ENCODE data around the gene ABCC10.

The ABCC10 gene

DNA sequence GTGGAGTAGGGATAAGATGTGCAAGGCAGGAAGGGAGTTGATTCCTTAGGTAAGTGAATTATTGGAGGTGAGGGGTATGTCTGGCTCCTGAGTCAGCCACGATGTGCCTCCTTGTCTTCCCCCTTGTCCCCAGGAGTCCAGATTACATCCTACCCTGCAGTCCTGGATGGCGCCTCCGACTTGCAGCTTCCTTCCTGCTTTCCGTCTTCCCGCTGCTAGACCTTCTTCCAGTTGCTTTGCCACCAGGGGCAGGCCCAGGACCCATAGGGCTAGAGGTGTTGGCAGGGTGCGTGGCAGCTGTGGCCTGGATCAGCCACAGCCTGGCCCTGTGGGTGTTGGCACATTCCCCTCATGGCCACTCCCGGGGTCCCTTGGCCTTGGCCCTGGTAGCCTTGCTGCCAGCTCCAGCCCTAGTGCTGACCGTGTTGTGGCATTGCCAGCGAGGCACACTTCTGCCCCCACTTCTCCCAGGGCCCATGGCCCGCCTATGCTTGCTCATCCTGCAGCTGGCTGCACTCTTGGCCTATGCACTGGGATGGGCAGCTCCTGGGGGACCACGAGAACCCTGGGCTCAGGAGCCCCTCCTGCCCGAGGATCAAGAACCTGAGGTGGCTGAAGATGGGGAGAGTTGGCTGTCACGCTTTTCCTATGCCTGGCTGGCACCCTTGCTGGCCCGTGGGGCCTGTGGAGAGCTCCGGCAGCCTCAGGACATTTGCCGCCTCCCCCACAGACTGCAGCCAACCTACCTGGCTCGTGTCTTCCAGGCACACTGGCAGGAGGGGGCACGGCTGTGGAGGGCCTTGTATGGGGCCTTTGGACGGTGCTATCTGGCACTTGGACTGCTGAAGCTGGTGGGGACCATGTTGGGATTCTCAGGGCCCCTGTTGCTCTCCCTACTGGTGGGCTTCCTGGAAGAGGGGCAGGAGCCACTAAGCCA, 4.9 kb downstream of the ABCC10 start:
- peaks cover 16% of the 10 kb centered on the region for H3K36me3 Mint-ChIP-seq (ENCODE audit: low read depth)
- H3K27me3 Mint-ChIP-seq (ENCODE audit: low read depth, poor library complexity) = peaks cover 6% of the 10 kb centered on the region
- TF ChIP-seq, protein P1, sequence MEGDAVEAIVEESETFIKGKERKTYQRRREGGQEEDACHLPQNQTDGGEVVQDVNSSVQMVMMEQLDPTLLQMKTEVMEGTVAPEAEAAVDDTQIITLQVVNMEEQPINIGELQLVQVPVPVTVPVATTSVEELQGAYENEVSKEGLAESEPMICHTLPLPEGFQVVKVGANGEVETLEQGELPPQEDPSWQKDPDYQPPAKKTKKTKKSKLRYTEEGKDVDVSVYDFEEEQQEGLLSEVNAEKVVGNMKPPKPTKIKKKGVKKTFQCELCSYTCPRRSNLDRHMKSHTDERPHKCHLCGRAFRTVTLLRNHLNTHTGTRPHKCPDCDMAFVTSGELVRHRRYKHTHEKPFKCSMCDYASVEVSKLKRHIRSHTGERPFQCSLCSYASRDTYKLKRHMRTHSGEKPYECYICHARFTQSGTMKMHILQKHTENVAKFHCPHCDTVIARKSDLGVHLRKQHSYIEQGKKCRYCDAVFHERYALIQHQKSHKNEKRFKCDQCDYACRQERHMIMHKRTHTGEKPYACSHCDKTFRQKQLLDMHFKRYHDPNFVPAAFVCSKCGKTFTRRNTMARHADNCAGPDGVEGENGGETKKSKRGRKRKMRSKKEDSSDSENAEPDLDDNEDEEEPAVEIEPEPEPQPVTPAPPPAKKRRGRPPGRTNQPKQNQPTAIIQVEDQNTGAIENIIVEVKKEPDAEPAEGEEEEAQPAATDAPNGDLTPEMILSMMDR (IDR thresholded peaks at IDR 0.05) = no peak
- no peak overlapping the region for H3K27ac Mint-ChIP-seq
- H3K9me3 Mint-ChIP-seq = peaks cover under 1% of the 10 kb centered on the region
- DNase-seq = no peak
- no peak overlapping the region for H3K4me3 Mint-ChIP-seq
- H3K4me1 Mint-ChIP-seq = peaks cover 31% of the 10 kb centered on the region

DNA sequence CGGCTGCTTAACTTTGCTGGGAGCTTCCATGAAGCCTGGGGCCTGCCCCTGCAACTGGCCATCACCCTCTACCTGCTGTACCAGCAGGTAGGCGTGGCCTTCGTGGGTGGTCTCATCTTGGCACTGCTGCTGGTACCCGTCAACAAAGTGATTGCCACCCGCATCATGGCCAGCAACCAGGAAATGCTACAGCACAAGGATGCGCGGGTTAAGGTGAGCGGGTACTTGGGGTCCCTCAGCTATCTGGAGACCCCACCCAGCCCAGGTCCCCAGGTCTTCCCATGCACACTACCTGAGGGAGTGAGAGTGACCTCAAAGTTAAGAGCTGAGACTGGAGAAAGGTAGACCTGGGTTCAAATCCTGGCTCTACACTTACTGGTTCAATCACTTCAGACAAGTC, 5.8 kb downstream of the ABCC10 start:
- Mint-ChIP-seq H3K4me3 (no peak overlapping the region), H3K36me3 (ENCODE audit: low read depth) (peaks cover 16% of the 10 kb centered on the region), H3K27me3 (ENCODE audit: low read depth, poor library complexity) (peaks cover 6% of the 10 kb centered on the region), H3K4me1 (peaks cover 37% of the 10 kb centered on the region), H3K9me3 (no peaks in the 10 kb centered on the region), H3K27ac (no peak overlapping the region)
- DNase-seq = no peak
- TF ChIP-seq, protein P1 (IDR thresholded peaks at IDR 0.05) = no peak

DNA sequence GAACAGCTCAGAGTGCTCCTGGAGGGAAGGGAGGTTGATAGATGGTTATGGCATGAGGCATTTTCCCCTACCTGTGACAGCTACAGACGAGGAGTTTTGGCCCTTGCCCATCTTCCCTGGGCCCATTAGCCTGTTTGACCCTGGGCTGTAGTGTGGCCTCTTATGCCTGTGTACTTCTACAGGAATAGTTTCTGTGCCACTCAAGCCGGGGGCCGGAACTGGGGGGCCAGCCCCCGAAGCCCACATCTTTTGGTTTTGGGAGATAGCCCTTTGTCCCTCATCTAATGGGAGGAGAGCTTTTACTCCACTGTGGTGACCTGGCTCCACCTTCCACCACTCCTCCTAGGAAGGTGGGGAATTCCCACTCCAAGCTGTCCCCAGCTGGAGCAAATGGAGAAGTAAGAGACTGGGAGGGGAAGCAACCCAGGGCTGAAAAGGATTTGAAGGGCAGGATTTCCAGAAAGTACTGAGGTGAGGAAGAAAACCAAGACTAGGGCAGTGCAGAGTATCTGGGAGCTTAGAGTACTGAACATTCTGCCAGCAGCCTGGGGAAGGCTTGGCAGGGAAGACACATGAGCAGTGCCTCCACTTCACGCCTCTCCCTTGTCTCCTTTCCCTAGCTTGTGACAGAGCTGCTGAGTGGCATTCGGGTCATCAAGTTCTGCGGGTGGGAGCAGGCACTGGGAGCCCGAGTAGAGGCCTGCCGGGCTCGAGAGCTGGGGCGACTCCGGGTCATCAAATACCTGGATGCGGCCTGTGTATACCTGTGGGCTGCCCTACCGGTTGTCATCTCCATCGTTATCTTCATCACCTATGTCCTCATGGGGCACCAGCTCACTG, 6.9 kb downstream of the ABCC10 start:
- TF ChIP-seq, protein P1 (IDR thresholded peaks at IDR 0.05) = no peak
- peaks cover 12% of the 10 kb centered on the region for H3K36me3 Mint-ChIP-seq (ENCODE audit: low read depth)
- no peak for DNase-seq
- peaks cover 3% of the 10 kb centered on the region for H3K27me3 Mint-ChIP-seq (ENCODE audit: low read depth, poor library complexity)
- peak overlapping the region; percentile 82 for H3K27ac Mint-ChIP-seq
- H3K9me3 Mint-ChIP-seq = no peaks in the 10 kb centered on the region
- peaks cover 27% of the 10 kb centered on the region for H3K4me1 Mint-ChIP-seq
- no peak overlapping the region for H3K4me3 Mint-ChIP-seq

DNA sequence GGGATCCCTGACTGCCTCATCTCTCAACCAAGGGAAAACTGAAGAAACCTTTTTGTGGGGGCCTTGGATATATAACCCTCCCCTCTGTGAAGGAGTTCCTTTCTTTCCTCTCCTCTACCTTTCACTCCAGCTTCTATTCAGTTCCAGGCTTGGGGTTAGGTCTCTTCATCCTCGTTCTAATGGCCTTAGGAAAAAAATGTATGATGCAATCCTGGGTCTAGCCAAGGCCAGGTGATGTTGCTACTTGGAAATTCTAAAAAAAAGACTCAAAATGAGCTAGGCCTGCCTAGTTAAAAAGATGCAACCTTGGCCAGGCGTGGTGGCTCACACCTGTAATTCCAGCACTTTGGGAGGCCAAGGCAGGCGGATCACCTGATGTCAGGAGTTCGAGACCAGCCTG, 7.6 kb downstream of the ABCC10 start:
- Mint-ChIP-seq H3K36me3 (ENCODE audit: low read depth) (peaks cover 12% of the 10 kb centered on the region), H3K4me3 (no peak overlapping the region), H3K27ac (no peak overlapping the region), H3K9me3 (no peaks in the 10 kb centered on the region), H3K27me3 (ENCODE audit: low read depth, poor library complexity) (peaks cover 3% of the 10 kb centered on the region), H3K4me1 (peaks cover 26% of the 10 kb centered on the region)
- no peak for DNase-seq
- TF ChIP-seq, protein P1 (IDR thresholded peaks at IDR 0.05) = no peak

DNA sequence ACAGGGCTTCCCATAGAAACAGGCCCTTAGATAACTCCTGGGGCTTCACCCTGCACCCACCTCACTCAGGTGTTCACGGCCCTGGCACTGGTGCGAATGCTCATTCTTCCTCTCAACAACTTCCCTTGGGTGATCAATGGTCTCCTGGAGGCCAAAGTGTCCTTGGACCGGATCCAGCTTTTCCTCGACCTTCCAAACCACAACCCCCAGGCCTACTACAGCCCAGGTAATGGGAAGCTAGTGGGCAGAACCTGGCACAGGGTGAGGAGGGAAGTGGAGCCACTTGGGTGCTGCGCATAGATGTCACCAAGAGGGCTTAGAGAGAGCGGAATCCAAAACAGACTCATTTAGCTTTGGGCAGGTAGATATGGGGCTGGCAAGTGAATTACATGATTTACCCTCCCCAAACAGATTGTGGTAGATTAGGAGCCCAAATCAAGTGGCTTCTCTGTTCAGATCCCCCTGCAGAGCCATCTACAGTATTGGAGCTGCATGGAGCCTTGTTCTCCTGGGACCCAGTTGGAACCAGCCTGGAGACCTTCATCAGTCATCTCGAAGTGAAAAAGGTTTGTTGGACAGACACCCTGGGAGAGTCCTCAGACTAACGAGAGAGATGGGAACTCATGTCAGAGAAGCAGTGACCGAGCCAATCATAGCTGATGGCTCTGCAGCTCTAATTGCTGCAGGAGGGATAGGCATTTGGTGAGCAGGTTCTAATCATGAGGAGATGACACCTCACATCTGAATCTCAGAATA, 8.5 kb downstream of the ABCC10 start:
- peak overlapping the region; percentile 98 for H3K27ac Mint-ChIP-seq
- H3K4me3 Mint-ChIP-seq = no peak overlapping the region

More for the DNA sequence above, 8.5 kb downstream of the ABCC10 start:
- H3K36me3 Mint-ChIP-seq (ENCODE audit: low read depth) = peaks cover 12% of the 10 kb centered on the region
- TF ChIP-seq, protein P1 (IDR thresholded peaks at IDR 0.05) = no peak
- peaks cover 26% of the 10 kb centered on the region for H3K4me1 Mint-ChIP-seq
- H3K27me3 Mint-ChIP-seq (ENCODE audit: low read depth, poor library complexity) = peaks cover 3% of the 10 kb centered on the region
- H3K9me3 Mint-ChIP-seq = no peaks in the 10 kb centered on the region
- DNase-seq = no peak
